OCI-LY7 (cell line): ENCODE measurements around the gene ETFRF1. TPM values are rescaled to one million over a fixed set of nuclear protein-coding genes. Genes with fewer than 3 reads are reported as not detected.

Source experiments
- BruUV-seq: library from RNA; stranded (reverse); fragments of 400-500 nt; replicated peaks from 2 replicates; lab custom pipeline; 2021; lab: Mats Ljungman, UMichigan
- CTCF ChIA-PET: fragments of 300-600 bp; sonication (Branson Sonifier 250); formaldehyde crosslinking; loops from one replicate; lab custom pipeline; 2022; ENCODE audit warnings: antibody characterized with exemption; ENCODE audit not compliant: unreplicated experiment; lab: Charles Lee
- POLR2A ChIA-PET: fragments of 300-600 bp; sonication (Branson Sonifier 250); formaldehyde crosslinking; loops from one replicate; lab custom pipeline; 2022; ENCODE audit warnings: antibody characterized with exemption; lab: Charles Lee
- DNase-seq: peaks from one replicate; pipeline ENCODE4 v3.0.0-alpha.2; 2015; ENCODE audit warnings: low spot score
- H2AFZ ChIP-seq: fragments of 200-600 bp; sonication (generic), shearing (Covaris generic); 2 replicates; pipeline ENCODE4 v1.6.1; 2014; ENCODE audit warnings: mild to moderate bottlenecking, antibody characterized with exemption, low read length, moderate library complexity
- H3K27ac ChIP-seq: fragments of 200-600 bp; sonication (generic); 2 replicates; pipeline ENCODE4 v1.5.1; 2014; ENCODE audit warnings: mixed run types, low read depth, mild to moderate bottlenecking, moderate library complexity, low read length, inconsistent platforms; ENCODE audit not compliant: poor library complexity, severe bottlenecking
- H3K36me3 ChIP-seq: fragments of 200-600 bp; sonication (generic); 2 replicates; pipeline ENCODE4 v1.6.1; 2014; ENCODE audit warnings: mild to moderate bottlenecking, antibody characterized with exemption, low read length, moderate library complexity, mixed read lengths; ENCODE audit not compliant: insufficient read depth
- H3K4me1 ChIP-seq: fragments of 200-600 bp; sonication (generic); 2 replicates; pipeline ENCODE4 v1.5.1; 2014; ENCODE audit warnings: mild to moderate bottlenecking, low read length; ENCODE audit not compliant: insufficient read depth, poor library complexity, severe bottlenecking
- H3K4me2 ChIP-seq: fragments of 200-600 bp; sonication (generic); 2 replicates; pipeline ENCODE4 v1.6.1; 2014; ENCODE audit warnings: mild to moderate bottlenecking, low read length
- H3K4me3 ChIP-seq: fragments of 200-600 bp; sonication (generic); 2 replicates; pipeline ENCODE4 v1.5.1; 2014; ENCODE audit warnings: mild to moderate bottlenecking, low read depth, low read length; ENCODE audit not compliant: poor library complexity, severe bottlenecking
- H3K79me2 ChIP-seq: fragments of 200-600 bp; sonication (generic); 2 replicates; pipeline ENCODE4 v1.6.1; 2016; ENCODE audit warnings: low read depth, mild to moderate bottlenecking, low read length, moderate library complexity, mixed read lengths; ENCODE audit not compliant: insufficient read depth
- H3K9me2 ChIP-seq: fragments of 200-600 bp; sonication (generic); 2 replicates; pipeline ENCODE4 v1.6.1; 2016; ENCODE audit warnings: mild to moderate bottlenecking, low read length, mixed read lengths; ENCODE audit not compliant: insufficient read depth
- H3K9me3 ChIP-seq: fragments of 200-600 bp; sonication (generic); 2 replicates; pipeline ENCODE4 v1.6.1; 2014; ENCODE audit warnings: mild to moderate bottlenecking, mixed run types, low read length, mixed read lengths
- H4K20me1 ChIP-seq: fragments of 200-600 bp; sonication (generic); 2 replicates; pipeline ENCODE4 v1.6.1; 2014; ENCODE audit warnings: mild to moderate bottlenecking, antibody characterized with exemption, low read length, moderate library complexity, mixed read lengths; ENCODE audit not compliant: insufficient read depth
- CTCF ChIP-seq: fragments of 200-600 bp; sonication (generic); conservative IDR thresholded peaks from 2 replicates; pipeline ENCODE4 v1.5.1; 2014; ENCODE audit warnings: mild to moderate bottlenecking, antibody characterized with exemption, low read length, moderate library complexity, mixed read lengths
- EZH2phosphoT487 ChIP-seq: fragments of 200-600 bp; sonication (generic); IDR thresholded peaks from 2 replicates; pipeline ENCODE4 v1.6.1; 2018; ENCODE audit warnings: low read depth, borderline replicate concordance, mild to moderate bottlenecking, mixed run types, antibody characterized with exemption, low read length, moderate library complexity, mixed read lengths
- intact Hi-C: fragments of 100-400 bp; cut with micrococcal nuclease; formaldehyde crosslinking; loops from one replicate; pipeline ENCODE4 v1.10.0; 2022; ENCODE audit not compliant: unreplicated experiment
- total RNA-seq, 2 experiments: library from RNA; depleted of rRNA in 1 of 2; stranded (reverse); fragments of >200 nt in 1 of 2; shearing (Covaris generic) in 1 of 2; gene quantifications; 2 replicates each; pipeline ENCODE4 v1.2.3, GENCODE V29; 2014 to 2022

Gene ETFRF1
- total RNA-seq, 2 experiments from 2014 or later: 8.5 to 11.4 TPM

GRCh38 chr12:25156061-25156460, 39.0 kb upstream of the ETFRF1 start:
- peaks cover 4% of the 10 kb centered on the region; the same call in 1 of the 2 replicates for H3K36me3 ChIP-seq
- no peak overlapping the region for H2AFZ ChIP-seq
- H4K20me1 ChIP-seq: no peaks in the 10 kb centered on the region
- no peak overlapping the region for H3K27ac ChIP-seq
- no peak overlapping the region for H3K4me3 ChIP-seq
- no peaks in the 10 kb centered on the region for H3K79me2 ChIP-seq
- no peak for TF ChIP-seq CTCF
- H3K4me2 ChIP-seq: no peak overlapping the region
- H3K9me3 ChIP-seq: peaks cover 17% of the 10 kb centered on the region; the same call in 1 of the 2 replicates
- POLR2A ChIA-PET: interaction anchor here (0.6 kb wide), 1 partner anchor 932 kb away, joined by 3 read pairs; no protein-coding TSS in a partner anchor
- no peak for DNase-seq
- BruUV-seq: no TSS peak
- H3K9me2 ChIP-seq: no peaks in the 10 kb centered on the region
- H3K4me1 ChIP-seq: peaks cover 28% of the 10 kb centered on the region
- CTCF ChIA-PET: no interaction called here
- intact Hi-C loops: no loop called here

GRCh38 chr12:25162866-25163265, 32.2 kb upstream of the ETFRF1 start:
- DNase-seq: no peak
- Histone ChIP-seq H3K27ac (no peak overlapping the region), H2AFZ (no peak overlapping the region), H3K9me3 (peaks cover 10% of the 10 kb centered on the region; the same call in 1 of the 2 replicates), H3K9me2 (no peaks in the 10 kb centered on the region), H4K20me1 (no peaks in the 10 kb centered on the region), H3K36me3 (peaks cover 4% of the 10 kb centered on the region; the same call in 1 of the 2 replicates), H3K4me3 (no peak overlapping the region), H3K4me1 (peaks cover 8% of the 10 kb centered on the region), H3K79me2 (no peaks in the 10 kb centered on the region), H3K4me2 (no peak overlapping the region)
- TF ChIP-seq EZH2phosphoT487 (no peak), CTCF (no peak)
- intact Hi-C loops: no loop called here
- BruUV-seq: no TSS peak
- ChIA-PET CTCF (no interaction called here), POLR2A (no interaction called here)

GRCh38 chr12:25182765-25183164, 12.3 kb upstream of the ETFRF1 start:
- Histone ChIP-seq H3K4me2 (no peak overlapping the region), H3K9me2 (no peaks in the 10 kb centered on the region), H3K36me3 (no peaks in the 10 kb centered on the region), H3K79me2 (no peaks in the 10 kb centered on the region), H3K9me3 (no peaks in the 10 kb centered on the region), H4K20me1 (no peaks in the 10 kb centered on the region), H2AFZ (no peak overlapping the region), H3K4me3 (no peak overlapping the region), H3K27ac (no peak overlapping the region), H3K4me1 (no peaks in the 10 kb centered on the region)
- intact Hi-C loops: no loop called here
- no peak for DNase-seq
- no peak for TF ChIP-seq EZH2phosphoT487
- no peak for TF ChIP-seq CTCF
- BruUV-seq: no TSS peak
- ChIA-PET POLR2A (interaction anchor here (0.5 to 1.2 kb wide), 3 partner anchors 21 to 230 kb away, joined by 3 to 7 read pairs (median 3); no protein-coding TSS in a partner anchor), CTCF (no interaction called here)
